WTC11 (cell line): ENCODE measurements around the gene ULK4. TPM values are rescaled to one million over a fixed set of nuclear protein-coding genes. Genes with fewer than 3 reads are reported as not detected.
A peak's percentile ranks its signal among the peaks of the same experiment; 100 is the strongest.
"Not testable (repeated sequence)": the region's sequence is repeated elsewhere in the genome, so short reads cannot be mapped to it uniquely, and the experiment has no call there.

Source experiments
- ATAC-seq: fragments of 200-7000 bp; cut with Tn5 transposase; 2 replicates; pipeline ENCODE4 v1.10.0; 2021; ENCODE audit warnings: mild to moderate bottlenecking, moderate library complexity
- CTCF ChIA-PET: fragments of 300-600 bp; sonication (Branson Sonifier 250); formaldehyde crosslinking; loops from one replicate; lab custom pipeline; 2021; ENCODE audit warnings: antibody characterized with exemption; lab: Charles Lee
- POLR2A ChIA-PET: fragments of 350-600 bp; sonication (Branson Sonifier 250); formaldehyde crosslinking; loops from one replicate; lab custom pipeline; 2021; ENCODE audit warnings: antibody characterized with exemption; lab: Charles Lee
- DNase-seq: peaks from one replicate; pipeline ENCODE4 v3.0.0; 2021; ENCODE audit warnings: low spot score
- H3K27ac Mint-ChIP-seq: 2 replicates; pipeline ENCODE4 v1.8.0; 2021; ENCODE audit warnings: mixed read lengths
- H3K27me3 Mint-ChIP-seq: 2 replicates; pipeline ENCODE4 v1.8.0; 2021; ENCODE audit warnings: low read depth, mild to moderate bottlenecking, moderate library complexity, mixed read lengths
- H3K36me3 Mint-ChIP-seq: 2 replicates; pipeline ENCODE4 v1.8.0; 2021; ENCODE audit warnings: mixed read lengths
- H3K4me1 Mint-ChIP-seq: 2 replicates; pipeline ENCODE4 v1.8.0; 2022; ENCODE audit warnings: mixed read lengths
- H3K4me3 Mint-ChIP-seq: 2 replicates; pipeline ENCODE4 v1.8.0; 2021; ENCODE audit warnings: mild to moderate bottlenecking, moderate library complexity, mixed read lengths
- H3K9me3 Mint-ChIP-seq: 2 replicates; pipeline ENCODE4 v1.8.0; 2021; ENCODE audit warnings: mixed read lengths
- ATF1 ChIP-seq: sonication (generic); formaldehyde crosslinking; IDR thresholded peaks from 2 replicates; pipeline ENCODE4 v1.8.1; 2023; ENCODE audit warnings: mild to moderate bottlenecking, moderate library complexity, missing genetic modification reagents
- ATF6 ChIP-seq: sonication (generic); formaldehyde crosslinking; IDR thresholded peaks from 2 replicates; pipeline ENCODE4 v1.8.1; 2023; ENCODE audit warnings: mild to moderate bottlenecking, missing genetic modification reagents
- CBFB ChIP-seq: sonication (generic); formaldehyde crosslinking; IDR thresholded peaks from 2 replicates; pipeline ENCODE4 v1.8.1; 2022; ENCODE audit warnings: mild to moderate bottlenecking, low read depth, missing genetic modification reagents
- ERG ChIP-seq: fragments of 250-450 bp; sonication (Bioruptor Pico); IDR thresholded peaks from 2 replicates; pipeline ENCODE4 v1.8.0; 2021; ENCODE audit warnings: mild to moderate bottlenecking
- ESRRA ChIP-seq: sonication (generic); formaldehyde crosslinking; IDR thresholded peaks from 2 replicates; pipeline ENCODE4 v1.8.1; 2022; ENCODE audit warnings: mild to moderate bottlenecking, missing genetic modification reagents, borderline replicate concordance
- JAZF1 ChIP-seq: fragments of 250-450 bp; sonication (Bioruptor Pico); IDR thresholded peaks from 2 replicates; pipeline ENCODE4 v1.9.0; 2021; ENCODE audit warnings: moderate library complexity, mild to moderate bottlenecking, inconsistent platforms
- MYBL2 ChIP-seq: sonication (generic); formaldehyde crosslinking; IDR thresholded peaks from 2 replicates; pipeline ENCODE4 v1.8.1; 2023; ENCODE audit warnings: mild to moderate bottlenecking, moderate library complexity, missing genetic modification reagents
- NFATC4 ChIP-seq: fragments of 250-450 bp; sonication (Bioruptor Pico); IDR thresholded peaks from 2 replicates; pipeline ENCODE4 v1.9.0; 2021; ENCODE audit warnings: mild to moderate bottlenecking
- NFE2L1 ChIP-seq: sonication (generic); formaldehyde crosslinking; IDR thresholded peaks from 2 replicates; pipeline ENCODE4 v1.8.1; 2023; ENCODE audit warnings: missing genetic modification reagents
- PRDM15 ChIP-seq: sonication (generic); formaldehyde crosslinking; IDR thresholded peaks from 2 replicates; pipeline ENCODE4 v1.8.0; 2022; ENCODE audit warnings: missing genetic modification reagents
- PRRX2 ChIP-seq: fragments of 250-450 bp; sonication (Bioruptor Pico); IDR thresholded peaks from 2 replicates; pipeline ENCODE4 v1.8.0; 2021; ENCODE audit warnings: mild to moderate bottlenecking
- STAT6 ChIP-seq: sonication (generic); formaldehyde crosslinking; conservative IDR thresholded peaks from 2 replicates; pipeline ENCODE4 v1.8.1; 2023; ENCODE audit warnings: mild to moderate bottlenecking, low read depth, missing genetic modification reagents, moderate library complexity
- TEAD1 ChIP-seq: sonication (generic); formaldehyde crosslinking; IDR thresholded peaks from 2 replicates; pipeline ENCODE4 v1.8.0; 2022; ENCODE audit warnings: mild to moderate bottlenecking, missing genetic modification reagents
- ZNF219 ChIP-seq: sonication (generic); formaldehyde crosslinking; IDR thresholded peaks from 2 replicates; pipeline ENCODE4 v1.8.0; 2023; ENCODE audit warnings: missing genetic modification reagents, mild to moderate bottlenecking, borderline replicate concordance
- ZNF263 ChIP-seq: sonication (generic); formaldehyde crosslinking; IDR thresholded peaks from 2 replicates; pipeline ENCODE4 v1.8.1; 2022; ENCODE audit warnings: low read depth, mild to moderate bottlenecking, moderate library complexity, missing genetic modification reagents
- ZNF396 ChIP-seq: fragments of 250-450 bp; sonication (Bioruptor Pico); IDR thresholded peaks from 2 replicates; pipeline ENCODE4 v1.8.0; 2021; ENCODE audit warnings: mild to moderate bottlenecking, moderate library complexity, borderline replicate concordance
- ZNF416 ChIP-seq: fragments of 250-450 bp; sonication (Bioruptor Pico); IDR thresholded peaks from 2 replicates; pipeline ENCODE4 v1.9.0; 2021; ENCODE audit warnings: mild to moderate bottlenecking, inconsistent platforms
- ZNF512 ChIP-seq: sonication (generic); formaldehyde crosslinking; IDR thresholded peaks from 2 replicates; pipeline ENCODE4 v1.8.1; 2022; ENCODE audit warnings: missing genetic modification reagents, borderline replicate concordance
- ZNF671 ChIP-seq: fragments of 250-450 bp; sonication (Bioruptor Pico); IDR thresholded peaks from 2 replicates; pipeline ENCODE4 v1.8.0; 2021; ENCODE audit warnings: mild to moderate bottlenecking
- total RNA-seq: library from RNA; stranded (reverse); gene quantifications from 3 replicates; pipeline ENCODE4 v1.2.3, GENCODE V29; 2021

Gene ULK4
- total RNA-seq, 1 experiment from 2014 or later, result 9.2 TPM

- TF ChIP-seq TEAD1, result no peak
- no peak for TF ChIP-seq ZNF263 (CRISPR knock-in tag)
- TF ChIP-seq, all 79 proteins: peak for 0
These were observed 250.3 kb downstream of the ULK4 start (continued) for GRCh38 chr3:41711651-41712050.

GRCh38 chr3:41710646-41711388 is 251.1 kb downstream of the ULK4 start:
- POLR2A ChIA-PET, result no interaction called here
- Mint-ChIP-seq H3K9me3 (no peaks in the 10 kb centered on the region), H3K4me1 (peaks cover 16% of the 10 kb centered on the region), H3K27ac (peak overlapping the region; percentile 50), H3K4me3 (no peak overlapping the region), H3K36me3 (no peaks in the 10 kb centered on the region), H3K27me3 (no peaks in the 10 kb centered on the region)
- CTCF ChIA-PET, result interaction anchor here (0.5 to 1.4 kb wide), 6 partner anchors 30 to 480 kb away, joined by 3 to 4 read pairs (median 3); no protein-coding TSS in a partner anchor
- ATAC-seq, result peak; percentile 85
- no peak for TF ChIP-seq ZNF416 (CRISPR knock-in tag)
- TF ChIP-seq ZNF263 (CRISPR knock-in tag), result no peak
- TF ChIP-seq ATF6 (CRISPR knock-in tag), result no peak
- no peak for TF ChIP-seq PRRX2 (CRISPR knock-in tag)
- no peak for TF ChIP-seq ZNF219 (CRISPR knock-in tag)
- no peak for TF ChIP-seq CBFB
- TF ChIP-seq ZNF512, result no peak
- TF ChIP-seq NFE2L1 (CRISPR knock-in tag), result no peak
- TF ChIP-seq ESRRA (CRISPR knock-in tag), result no peak
- no peak for TF ChIP-seq PRDM15 (CRISPR knock-in tag)
- TF ChIP-seq ZNF671 (CRISPR knock-in tag), result no peak
- no peak for TF ChIP-seq NFATC4 (CRISPR knock-in tag)
- peak; percentile 17 for DNase-seq

- H3K4me3 Mint-ChIP-seq, POLR2A ChIA-PET, CTCF ChIA-PET, H3K36me3 Mint-ChIP-seq, H3K9me3 Mint-ChIP-seq, H3K27me3 Mint-ChIP-seq, H3K27ac Mint-ChIP-seq, ATAC-seq, DNase-seq: not testable (repeated sequence)
- peaks cover 16% of the 10 kb centered on the region for H3K4me1 Mint-ChIP-seq
These were observed 252.7 kb downstream of the ULK4 start for GRCh38 chr3:41709213-41709612.

- ChIA-PET POLR2A (no interaction called here), CTCF (no interaction called here)
- ATAC-seq, result no peak
- Mint-ChIP-seq H3K9me3 (no peaks in the 10 kb centered on the region), H3K4me1 (peaks cover 16% of the 10 kb centered on the region), H3K27ac (no peak overlapping the region), H3K4me3 (no peak overlapping the region), H3K27me3 (no peaks in the 10 kb centered on the region), H3K36me3 (no peaks in the 10 kb centered on the region)
- DNase-seq, result no peak
- no peak for TF ChIP-seq STAT6 (CRISPR knock-in tag)
- no peak for TF ChIP-seq ATF1 (CRISPR knock-in tag)
- TF ChIP-seq ZNF396 (CRISPR knock-in tag), result no peak
- TF ChIP-seq JAZF1 (CRISPR knock-in tag), result no peak
- no peak for TF ChIP-seq ERG
- TF ChIP-seq MYBL2 (CRISPR knock-in tag), result no peak
These were observed 253.7 kb downstream of the ULK4 start for GRCh38 chr3:41708176-41708575.
